Prostate gland (tissue), 2 donors: ENCODE data around the gene ANKRD55.

Source experiments
- POLR2A ChIP-seq: fragments of 450-650 bp; IDR thresholded peaks from one replicate; pipeline ENCODE4 v1.6.1; 2016; ENCODE audit warnings: antibody characterized with exemption, mild to moderate bottlenecking
- TF ChIP-seq, protein P1 (sequence below), 4 experiments: fragments of 200-600 bp in 2 of 4; fragments of 450-650 bp in 2 of 4; sonication (generic) in 2 of 4; IDR thresholded peaks; 1 replicate in 3 of 4; 2 replicates in 1 of 4; pipeline ENCODE4 v1.5.1; 2016 to 2019; ENCODE audit warnings: antibody characterized with exemption in 4 of 4, mild to moderate bottlenecking in 2 of 4, moderate library complexity in 2 of 4

DNA sequence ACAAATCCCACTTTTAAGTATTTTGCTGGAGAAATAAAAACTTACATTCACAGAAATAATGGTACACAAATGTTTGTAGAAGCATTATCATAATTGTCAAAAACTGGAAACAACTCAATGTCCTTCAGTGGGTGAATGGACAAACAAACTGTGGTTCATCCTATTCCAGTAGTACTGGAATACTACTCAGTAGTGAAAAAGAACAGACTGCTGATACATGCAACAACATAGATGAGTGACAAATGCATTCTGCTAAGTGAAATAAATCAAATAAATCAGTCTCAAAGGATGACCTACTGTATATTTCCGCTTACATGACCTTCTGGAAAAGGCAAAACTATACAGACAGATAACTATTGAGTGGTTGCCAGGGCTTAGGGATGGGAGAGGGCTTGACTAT lies 114.1 kb downstream of the ANKRD55 start:
- TF ChIP-seq, protein P1, sequence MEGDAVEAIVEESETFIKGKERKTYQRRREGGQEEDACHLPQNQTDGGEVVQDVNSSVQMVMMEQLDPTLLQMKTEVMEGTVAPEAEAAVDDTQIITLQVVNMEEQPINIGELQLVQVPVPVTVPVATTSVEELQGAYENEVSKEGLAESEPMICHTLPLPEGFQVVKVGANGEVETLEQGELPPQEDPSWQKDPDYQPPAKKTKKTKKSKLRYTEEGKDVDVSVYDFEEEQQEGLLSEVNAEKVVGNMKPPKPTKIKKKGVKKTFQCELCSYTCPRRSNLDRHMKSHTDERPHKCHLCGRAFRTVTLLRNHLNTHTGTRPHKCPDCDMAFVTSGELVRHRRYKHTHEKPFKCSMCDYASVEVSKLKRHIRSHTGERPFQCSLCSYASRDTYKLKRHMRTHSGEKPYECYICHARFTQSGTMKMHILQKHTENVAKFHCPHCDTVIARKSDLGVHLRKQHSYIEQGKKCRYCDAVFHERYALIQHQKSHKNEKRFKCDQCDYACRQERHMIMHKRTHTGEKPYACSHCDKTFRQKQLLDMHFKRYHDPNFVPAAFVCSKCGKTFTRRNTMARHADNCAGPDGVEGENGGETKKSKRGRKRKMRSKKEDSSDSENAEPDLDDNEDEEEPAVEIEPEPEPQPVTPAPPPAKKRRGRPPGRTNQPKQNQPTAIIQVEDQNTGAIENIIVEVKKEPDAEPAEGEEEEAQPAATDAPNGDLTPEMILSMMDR (IDR thresholded peaks at IDR 0.05), result no peak
- TF ChIP-seq POLR2A, result no peak
